Mammary epithelial cell (primary cell): Measurements from ENCODE around the gene CENPB.

ENCODE experiments used
- EZH2 ChIP-seq: IDR thresholded peaks from 2 replicates; pipeline ENCODE4 v1.6.1; 2012; ENCODE audit warnings: low read length, inconsistent platforms, borderline replicate concordance
- TF ChIP-seq, protein P1 (sequence below), 2 donors: IDR thresholded peaks in 1 of 2; conservative IDR thresholded peaks in 1 of 2; 2 replicates each; pipeline ENCODE4 v1.5.1; 2011 to 2012; ENCODE audit warnings: inconsistent platforms in 2 of 2, low read length in 2 of 2, mild to moderate bottlenecking in 2 of 2, control low read depth in 1 of 2, low read depth in 1 of 2; ENCODE audit not compliant: insufficient read depth in 1 of 2; ENCODE audit errors: extremely low read depth in 1 of 2

- TF ChIP-seq, protein P1, sequence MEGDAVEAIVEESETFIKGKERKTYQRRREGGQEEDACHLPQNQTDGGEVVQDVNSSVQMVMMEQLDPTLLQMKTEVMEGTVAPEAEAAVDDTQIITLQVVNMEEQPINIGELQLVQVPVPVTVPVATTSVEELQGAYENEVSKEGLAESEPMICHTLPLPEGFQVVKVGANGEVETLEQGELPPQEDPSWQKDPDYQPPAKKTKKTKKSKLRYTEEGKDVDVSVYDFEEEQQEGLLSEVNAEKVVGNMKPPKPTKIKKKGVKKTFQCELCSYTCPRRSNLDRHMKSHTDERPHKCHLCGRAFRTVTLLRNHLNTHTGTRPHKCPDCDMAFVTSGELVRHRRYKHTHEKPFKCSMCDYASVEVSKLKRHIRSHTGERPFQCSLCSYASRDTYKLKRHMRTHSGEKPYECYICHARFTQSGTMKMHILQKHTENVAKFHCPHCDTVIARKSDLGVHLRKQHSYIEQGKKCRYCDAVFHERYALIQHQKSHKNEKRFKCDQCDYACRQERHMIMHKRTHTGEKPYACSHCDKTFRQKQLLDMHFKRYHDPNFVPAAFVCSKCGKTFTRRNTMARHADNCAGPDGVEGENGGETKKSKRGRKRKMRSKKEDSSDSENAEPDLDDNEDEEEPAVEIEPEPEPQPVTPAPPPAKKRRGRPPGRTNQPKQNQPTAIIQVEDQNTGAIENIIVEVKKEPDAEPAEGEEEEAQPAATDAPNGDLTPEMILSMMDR (conservative IDR thresholded peaks at IDR 0.05 in 1 of 2, IDR thresholded peaks at IDR 0.05 in 1 of 2; ENCODE audit: extremely low read depth in 1 of 2, insufficient read depth in 1 of 2, low read depth in 1 of 2, low read length in 2 of 2): no peak
- no peak for TF ChIP-seq EZH2
These were observed 18.9 kb downstream of the CENPB start, which contains the start of gene ADISSP for GRCh38 chr20:3767427-3768341.
